ENCODE data around the gene TNIP1. TPM values are rescaled to one million over a fixed set of nuclear protein-coding genes. Genes with fewer than 3 reads are reported as not detected.

Gene TNIP1
- total RNA-seq, 1 donor from 2014 or later, result 63.6 TPM

DNA sequence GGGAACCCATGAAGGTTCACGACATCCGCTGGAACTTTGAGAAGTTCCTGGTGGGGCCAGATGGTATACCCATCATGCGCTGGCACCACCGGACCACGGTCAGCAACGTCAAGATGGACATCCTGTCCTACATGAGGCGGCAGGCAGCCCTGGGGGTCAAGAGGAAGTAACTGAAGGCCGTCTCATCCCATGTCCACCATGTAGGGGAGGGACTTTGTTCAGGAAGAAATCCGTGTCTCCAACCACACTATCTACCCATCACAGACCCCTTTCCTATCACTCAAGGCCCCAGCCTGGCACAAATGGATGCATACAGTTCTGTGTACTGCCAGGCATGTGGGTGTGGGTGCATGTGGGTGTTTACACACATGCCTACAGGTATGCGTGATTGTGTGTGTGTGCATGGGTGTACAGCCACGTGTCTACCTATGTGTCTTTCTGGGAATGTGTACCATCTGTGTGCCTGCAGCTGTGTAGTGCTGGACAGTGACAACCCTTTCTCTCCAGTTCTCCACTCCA is 52.8 kb downstream of the TNIP1 start:
- DNase-seq (ENCODE audit: extremely low spot score, unreplicated experiment), result no peak
- no peak overlapping the region for H3K27ac Mint-ChIP-seq
- H3K9me3 Mint-ChIP-seq, result no peaks in the 10 kb centered on the region
- no peaks in the 10 kb centered on the region for H3K27me3 Mint-ChIP-seq
- peaks cover 26% of the 10 kb centered on the region for H3K36me3 Mint-ChIP-seq
- no peak overlapping the region for H3K4me3 Mint-ChIP-seq
- TF ChIP-seq, protein P1, sequence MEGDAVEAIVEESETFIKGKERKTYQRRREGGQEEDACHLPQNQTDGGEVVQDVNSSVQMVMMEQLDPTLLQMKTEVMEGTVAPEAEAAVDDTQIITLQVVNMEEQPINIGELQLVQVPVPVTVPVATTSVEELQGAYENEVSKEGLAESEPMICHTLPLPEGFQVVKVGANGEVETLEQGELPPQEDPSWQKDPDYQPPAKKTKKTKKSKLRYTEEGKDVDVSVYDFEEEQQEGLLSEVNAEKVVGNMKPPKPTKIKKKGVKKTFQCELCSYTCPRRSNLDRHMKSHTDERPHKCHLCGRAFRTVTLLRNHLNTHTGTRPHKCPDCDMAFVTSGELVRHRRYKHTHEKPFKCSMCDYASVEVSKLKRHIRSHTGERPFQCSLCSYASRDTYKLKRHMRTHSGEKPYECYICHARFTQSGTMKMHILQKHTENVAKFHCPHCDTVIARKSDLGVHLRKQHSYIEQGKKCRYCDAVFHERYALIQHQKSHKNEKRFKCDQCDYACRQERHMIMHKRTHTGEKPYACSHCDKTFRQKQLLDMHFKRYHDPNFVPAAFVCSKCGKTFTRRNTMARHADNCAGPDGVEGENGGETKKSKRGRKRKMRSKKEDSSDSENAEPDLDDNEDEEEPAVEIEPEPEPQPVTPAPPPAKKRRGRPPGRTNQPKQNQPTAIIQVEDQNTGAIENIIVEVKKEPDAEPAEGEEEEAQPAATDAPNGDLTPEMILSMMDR (conservative IDR thresholded peaks at IDR 0.05), result no peak
- no peaks in the 10 kb centered on the region for H3K4me1 Mint-ChIP-seq (ENCODE audit: unreplicated experiment)

DNA sequence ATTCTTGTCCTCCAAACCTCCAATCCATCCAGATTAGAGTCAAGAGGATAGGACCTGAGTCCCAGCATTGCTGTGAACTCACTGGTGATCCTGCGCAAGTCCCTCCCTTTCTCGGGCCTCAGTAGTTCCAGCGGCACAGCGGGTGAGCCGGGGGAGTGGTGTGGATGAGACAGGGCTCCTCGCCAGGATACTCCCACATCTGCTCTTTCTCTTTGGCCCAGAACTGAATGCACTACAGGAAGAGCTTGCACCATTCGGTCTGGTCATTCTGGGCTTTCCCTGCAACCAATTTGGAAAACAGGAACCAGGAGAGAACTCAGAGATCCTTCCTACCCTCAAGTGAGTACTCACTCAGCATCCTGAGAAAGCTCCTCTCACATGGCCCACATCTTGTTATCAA is 54.2 kb downstream of the TNIP1 start:
- TF ChIP-seq, protein P1 (conservative IDR thresholded peaks at IDR 0.05), result no peak
- DNase-seq (ENCODE audit: extremely low spot score, unreplicated experiment), result no peak
- H3K27me3 Mint-ChIP-seq, result no peaks in the 10 kb centered on the region
- H3K36me3 Mint-ChIP-seq, result peaks cover 17% of the 10 kb centered on the region
- no peaks in the 10 kb centered on the region for H3K9me3 Mint-ChIP-seq
- no peaks in the 10 kb centered on the region for H3K4me1 Mint-ChIP-seq (ENCODE audit: unreplicated experiment)
- no peak overlapping the region for H3K27ac Mint-ChIP-seq
- no peak overlapping the region for H3K4me3 Mint-ChIP-seq

DNA sequence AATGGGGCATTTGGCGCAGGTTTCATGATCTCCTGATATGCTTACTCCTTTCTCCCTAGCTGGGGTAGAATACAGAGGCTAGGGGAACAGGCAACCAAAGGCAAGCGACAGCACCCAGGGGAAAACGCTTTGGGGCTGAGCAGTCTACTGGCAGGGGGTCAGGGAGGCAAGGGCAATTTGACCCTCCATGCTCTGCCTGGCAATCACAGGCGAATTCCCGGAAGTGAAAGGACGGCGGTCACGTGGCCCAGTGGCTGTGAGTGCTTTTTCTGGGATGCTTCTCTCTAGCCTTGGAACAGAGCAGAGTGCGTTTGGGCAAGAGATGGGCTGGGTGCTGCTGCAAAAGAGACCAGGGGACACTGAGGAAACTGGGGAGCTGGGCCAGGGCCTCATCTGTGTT is 54.7 kb downstream of the TNIP1 start:
- Mint-ChIP-seq H3K9me3 (no peaks in the 10 kb centered on the region), H3K36me3 (peaks cover 15% of the 10 kb centered on the region), H3K27me3 (peaks cover 1% of the 10 kb centered on the region), H3K4me3 (no peak overlapping the region), H3K27ac (no peak overlapping the region), H3K4me1 (ENCODE audit: unreplicated experiment) (no peaks in the 10 kb centered on the region)
- TF ChIP-seq, protein P1 (conservative IDR thresholded peaks at IDR 0.05), result no peak
- no peak for DNase-seq (ENCODE audit: extremely low spot score, unreplicated experiment)

DNA sequence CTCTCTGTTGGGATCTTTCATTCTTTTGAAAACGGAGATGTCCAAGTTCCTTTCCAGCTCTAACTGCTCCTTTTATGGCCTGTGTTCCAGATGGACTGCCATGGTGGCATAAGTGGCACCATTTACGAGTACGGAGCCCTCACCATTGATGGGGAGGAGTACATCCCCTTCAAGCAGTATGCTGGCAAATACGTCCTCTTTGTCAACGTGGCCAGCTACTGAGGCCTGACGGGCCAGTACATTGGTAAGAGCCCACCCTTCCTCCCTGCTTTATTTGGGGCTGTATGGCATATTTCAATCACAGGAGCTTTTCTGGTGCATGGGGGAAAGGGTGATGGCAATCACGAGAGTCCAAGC is 55.6 kb downstream of the TNIP1 start:
- H3K36me3 Mint-ChIP-seq, result peaks cover 9% of the 10 kb centered on the region
- TF ChIP-seq, protein P1 (conservative IDR thresholded peaks at IDR 0.05), result no peak
- H3K27me3 Mint-ChIP-seq, result peaks cover 5% of the 10 kb centered on the region
- H3K4me1 Mint-ChIP-seq (ENCODE audit: unreplicated experiment), result no peaks in the 10 kb centered on the region
- DNase-seq (ENCODE audit: extremely low spot score, unreplicated experiment), result no peak
- H3K27ac Mint-ChIP-seq, result no peak overlapping the region
- H3K4me3 Mint-ChIP-seq, result no peak overlapping the region
- H3K9me3 Mint-ChIP-seq, result no peaks in the 10 kb centered on the region

DNA sequence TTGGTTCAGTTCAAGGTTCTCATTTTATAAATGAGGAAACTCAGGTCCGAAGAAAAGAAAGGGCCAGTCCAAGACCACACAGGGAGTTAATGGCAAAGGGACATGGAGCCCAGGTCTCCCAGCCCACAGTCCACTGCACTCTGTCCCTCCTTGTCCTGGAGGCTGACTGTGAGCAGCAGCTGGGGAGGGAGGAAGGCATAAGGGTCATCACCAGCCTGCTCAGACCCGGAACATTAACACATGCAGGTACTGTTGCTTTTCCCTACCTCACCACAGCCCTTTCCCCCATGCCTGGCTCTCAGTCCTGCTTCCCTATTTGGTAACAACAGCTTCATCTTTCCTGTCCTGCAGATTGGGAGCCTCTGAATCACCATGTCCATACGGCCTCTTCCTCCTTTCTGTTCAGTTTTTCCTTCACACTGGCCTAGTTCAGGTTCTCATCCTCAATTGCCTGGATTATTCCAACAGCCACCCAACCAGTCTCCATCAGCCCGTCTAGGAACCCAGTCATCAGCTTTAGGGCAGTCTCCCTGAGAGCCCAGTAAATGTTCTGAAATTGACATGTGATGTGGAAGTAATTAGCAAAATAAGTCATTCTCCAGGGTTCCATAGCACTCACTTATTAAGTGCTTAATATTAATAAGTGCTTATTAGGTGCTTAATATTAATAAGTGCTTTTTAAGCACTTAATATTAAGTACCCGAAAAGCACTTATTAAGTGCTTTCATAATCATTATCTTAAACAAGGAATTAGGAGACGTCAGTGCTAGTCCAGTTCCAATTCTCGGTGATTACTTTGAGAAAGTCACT is 56.2 kb downstream of the TNIP1 start:
- H3K27ac Mint-ChIP-seq, result no peak overlapping the region
- H3K4me1 Mint-ChIP-seq (ENCODE audit: unreplicated experiment), result no peaks in the 10 kb centered on the region
- H3K4me3 Mint-ChIP-seq, result no peak overlapping the region
- H3K36me3 Mint-ChIP-seq, result peaks cover 9% of the 10 kb centered on the region
- TF ChIP-seq, protein P1 (conservative IDR thresholded peaks at IDR 0.05), result no peak
- no peaks in the 10 kb centered on the region for H3K9me3 Mint-ChIP-seq
- peaks cover 8% of the 10 kb centered on the region for H3K27me3 Mint-ChIP-seq
- DNase-seq (ENCODE audit: extremely low spot score, unreplicated experiment), result no peak

Data from type B pancreatic cell (in vitro differentiated cells).